ENCODE measurements around the gene PURB.

GRCh38 chr7:44909596-44910389, 24.5 kb upstream of the PURB start:
- TF ChIP-seq CTCF (conservative IDR thresholded peaks at IDR 0.05 in 1 of 2, IDR thresholded peaks at IDR 0.05 in 1 of 2; ENCODE audit: extremely low read depth in 1 of 2, insufficient read depth in 1 of 2, low read depth in 1 of 2, low read length in 2 of 2) (no peak), EZH2 (IDR thresholded peaks at IDR 0.05; ENCODE audit: borderline replicate concordance, low read length) (no peak)
